ENCODE data around the gene APOBEC4. TPM values are rescaled to one million over a fixed set of nuclear protein-coding genes. Genes with fewer than 3 reads are reported as not detected.

The APOBEC4 gene
- total and polyA plus RNA-seq, 9 of the 15 experiments (the other 6 are each of a cell fraction or from before 2014, with no cell fraction given), result not detected

GRCh38 chr1:183676586-183677189 is 23.6 kb upstream of the APOBEC4 start (continued):
- TF ChIP-seq, protein P1, sequence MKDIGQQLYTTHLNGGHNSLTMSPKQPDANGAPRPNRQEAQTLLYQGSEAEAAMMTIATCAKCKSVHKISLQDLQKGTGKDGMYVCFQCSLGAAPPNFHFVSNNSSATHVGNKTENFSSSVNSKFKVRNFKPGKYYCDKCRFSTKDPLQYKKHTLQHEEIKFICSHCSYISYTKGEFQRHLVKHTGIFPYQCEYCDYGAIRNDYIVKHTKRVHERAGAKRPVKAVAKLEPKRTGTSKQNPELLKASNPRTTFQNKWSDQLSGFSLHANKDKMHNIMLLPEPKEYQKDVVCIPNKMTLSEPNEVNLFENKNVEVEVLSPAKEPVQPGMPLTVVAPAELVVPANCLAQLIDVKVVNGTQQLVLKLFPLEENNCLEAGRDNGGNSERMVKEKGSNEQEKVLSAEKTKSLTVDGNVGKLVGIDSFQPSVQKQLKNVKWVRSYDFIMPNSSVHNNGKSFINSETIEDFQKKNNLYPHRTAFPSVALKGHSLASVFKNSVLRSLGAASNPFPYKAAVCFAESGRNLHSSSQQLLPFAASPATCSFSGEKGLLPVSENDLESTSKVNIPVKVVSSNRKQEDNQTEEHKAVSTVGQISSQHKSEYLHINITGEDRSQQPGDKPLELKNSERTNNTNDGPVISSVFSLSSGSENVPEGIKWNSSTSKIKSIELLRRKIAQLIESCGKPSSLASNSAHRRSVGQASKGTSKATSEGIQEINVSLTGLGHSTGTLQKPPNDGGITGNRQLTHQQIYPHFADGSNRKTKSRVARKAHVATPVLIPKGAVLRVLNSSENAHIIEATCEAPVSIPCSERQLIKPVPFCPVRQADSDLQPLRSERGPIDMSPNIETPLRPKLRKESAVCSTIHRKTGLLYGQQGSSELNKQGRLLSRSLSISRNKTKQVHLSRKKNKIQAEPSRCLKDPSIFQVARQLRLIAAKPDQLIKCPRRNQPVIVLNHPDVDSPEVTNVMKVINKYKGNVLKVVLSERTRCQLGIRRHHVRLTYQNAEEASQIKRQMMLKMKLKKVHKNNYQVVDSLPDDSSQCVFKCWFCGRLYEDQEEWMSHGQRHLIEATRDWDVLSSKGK (CRISPR knock-in tag; IDR thresholded peaks at IDR 0.05), result no peak
- no peak for TF ChIP-seq ZBED1 (IDR thresholded peaks at IDR 0.05)
- TF ChIP-seq ZNF239 (CRISPR knock-in tag; IDR thresholded peaks at IDR 0.05), result no peak
- no peak for TF ChIP-seq ZNF77 (CRISPR knock-in tag; IDR thresholded peaks at IDR 0.05)
- TF ChIP-seq NUFIP1 (IDR thresholded peaks at IDR 0.05; ENCODE audit: partially characterized antibody), result no peak
- TF ChIP-seq TFAP4 (CRISPR knock-in tag; IDR thresholded peaks at IDR 0.05; ENCODE audit: borderline replicate concordance), result no peak
